ENCODE results near the gene PAWR. TPM values are rescaled to one million over a fixed set of nuclear protein-coding genes. Genes with fewer than 3 reads are reported as not detected.

The PAWR gene
- total and polyA plus RNA-seq, 10 of the 15 experiments (the other 5 are each of a cell fraction or from before 2014, with no cell fraction given): 8.1 to 70.6 (median 24.2) TPM

GRCh38 chr12:79689061-79689476, 1.7 kb downstream of the PAWR start (continued):
- peak; percentile 23 for TF ChIP-seq CUX1 (IDR thresholded peaks at IDR 0.05; ENCODE audit: insufficient replicate concordance, low read depth, low read length)
- 0 out of 2 replicates have a peak, but pooled peaks have one; percentile 13 for TF ChIP-seq NBN (IDR thresholded peaks at IDR 0.05)
- 0 out of 2 replicates have a peak, but pooled peaks have one; percentile 11 for TF ChIP-seq CREB1 (IDR thresholded peaks at IDR 0.05; ENCODE audit: low read depth)
- no peak for TF ChIP-seq SMC3 (IDR thresholded peaks at IDR 0.05; ENCODE audit: borderline replicate concordance, low read length)
- no peak for TF ChIP-seq BCL11A (IDR thresholded peaks at IDR 0.05; ENCODE audit: low read depth, low read length)
- no peak for TF ChIP-seq ETV6 (conservative IDR thresholded peaks at IDR 0.05 in 1 of 2, IDR thresholded peaks at IDR 0.05 in 1 of 2; ENCODE audit: borderline replicate concordance in 1 of 2, low read depth in 1 of 2)
